Measurements from ENCODE around the gene ZMYND19.

DNA sequence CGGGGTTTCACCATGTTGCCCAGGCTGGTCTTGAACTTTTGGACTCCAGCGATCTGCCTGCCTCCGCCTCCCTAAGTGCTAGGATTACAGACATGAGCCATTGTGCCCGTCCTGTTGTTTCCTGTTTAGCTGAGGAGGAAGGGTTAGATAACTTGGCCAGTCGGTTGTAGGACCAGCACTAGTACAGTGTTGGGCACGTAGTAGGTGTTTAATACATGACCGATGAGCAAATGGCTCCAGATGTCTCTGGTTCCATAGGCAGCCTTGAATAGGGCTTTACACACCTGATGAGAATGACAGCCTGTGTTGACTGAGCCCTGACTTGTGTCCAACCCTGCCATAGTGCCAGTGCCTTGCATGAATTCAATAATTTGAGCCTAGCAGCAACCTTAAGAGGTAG is 30.3 kb upstream of the ZMYND19 start:
- TF ChIP-seq POLR2A (IDR thresholded peaks at IDR 0.05) (no peak), CTCF (IDR thresholded peaks at IDR 0.05) (no peak)
